Measurements from ENCODE around the gene WNT7A.

WNT7A gene

DNA sequence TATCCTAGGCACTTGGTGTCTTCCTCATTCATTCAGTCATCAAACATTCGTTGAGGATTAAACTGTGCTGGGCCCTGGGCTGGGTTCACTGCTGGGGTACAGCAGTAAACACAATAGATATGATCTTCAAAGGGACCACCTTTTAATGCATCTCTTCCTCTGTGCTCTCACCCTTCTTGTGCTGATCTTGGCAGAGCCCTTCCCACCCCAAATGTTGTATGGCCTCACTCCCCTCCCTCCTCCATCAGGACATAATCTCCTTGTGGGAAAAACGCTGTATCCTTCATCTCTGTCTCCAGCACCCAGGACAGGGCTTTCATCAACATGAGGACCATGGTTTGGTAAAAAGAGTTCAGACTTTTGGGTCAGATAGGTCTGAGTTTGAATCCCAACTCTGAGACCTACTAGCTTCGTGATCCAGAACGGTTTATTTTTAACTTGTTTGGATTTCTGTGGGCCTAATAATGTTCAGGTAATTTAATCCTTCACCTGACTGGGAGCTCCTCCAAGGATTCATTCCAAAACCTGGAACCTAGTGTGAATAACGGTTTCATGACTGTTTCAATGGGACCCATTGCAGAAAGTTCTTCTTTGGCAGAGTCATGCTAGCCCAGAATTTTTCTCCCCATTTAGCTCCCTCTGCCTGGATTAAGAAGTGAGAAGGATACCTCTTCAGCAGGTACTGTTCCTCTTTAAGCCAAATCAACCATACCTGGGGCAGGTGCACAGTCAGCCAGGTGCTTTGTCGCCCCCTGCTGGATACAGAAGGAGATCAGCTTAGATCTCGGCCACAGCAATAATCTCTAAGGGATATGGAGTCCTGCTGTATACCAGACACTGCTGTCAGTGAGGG lies 5.2 kb upstream of the WNT7A start:
- no peak for DNase-seq

- no peak for DNase-seq
Measured at GRCh38 chr3:13883681-13884080, 3.8 kb upstream of the WNT7A start.

GRCh38 chr3:13882876-13883275 lies 3.0 kb upstream of the WNT7A start:
- DNase-seq = no peak

DNA sequence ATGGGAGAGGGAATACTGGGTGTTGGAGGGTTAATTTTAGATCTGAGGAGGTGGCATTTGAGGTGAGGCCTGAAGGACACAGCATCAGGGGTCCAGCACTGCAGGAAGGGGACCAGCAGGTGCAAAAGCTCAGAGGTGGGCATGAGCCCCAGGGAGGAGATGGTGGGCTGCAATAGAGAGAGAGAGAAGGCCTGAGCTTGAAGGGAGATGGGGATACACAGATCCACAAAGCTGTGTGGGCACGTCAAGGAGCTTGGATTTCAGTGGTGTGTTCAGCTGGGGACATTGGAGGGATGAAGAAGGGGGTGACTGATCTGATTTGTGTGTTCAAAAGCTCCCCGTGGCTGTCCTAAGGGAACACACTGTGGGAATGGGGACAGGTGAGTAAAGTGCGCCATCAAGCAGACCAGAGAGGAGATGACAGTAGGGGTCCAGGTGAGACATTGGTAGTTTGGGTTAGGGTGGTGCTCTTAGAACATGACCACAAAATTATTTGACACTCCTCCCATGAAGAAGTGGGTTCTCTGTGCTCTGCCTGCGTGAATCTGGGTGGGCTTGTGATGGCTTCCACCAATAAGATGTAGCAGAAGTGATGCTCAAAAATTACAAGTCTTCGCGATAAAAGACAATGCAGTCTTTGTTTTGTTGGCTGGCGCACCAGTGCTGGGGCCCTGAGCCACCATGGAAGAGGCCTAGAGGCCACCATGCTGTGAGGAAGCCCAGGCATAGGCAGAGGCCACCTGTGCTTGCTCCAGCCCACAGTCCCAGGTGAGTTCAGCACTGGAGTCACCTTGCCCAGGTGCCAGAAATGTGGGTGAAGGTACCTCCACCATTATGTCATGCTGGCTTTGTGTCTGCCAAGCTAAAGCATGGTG lies 1.9 kb upstream of the WNT7A start:
- no peak for DNase-seq

DNA sequence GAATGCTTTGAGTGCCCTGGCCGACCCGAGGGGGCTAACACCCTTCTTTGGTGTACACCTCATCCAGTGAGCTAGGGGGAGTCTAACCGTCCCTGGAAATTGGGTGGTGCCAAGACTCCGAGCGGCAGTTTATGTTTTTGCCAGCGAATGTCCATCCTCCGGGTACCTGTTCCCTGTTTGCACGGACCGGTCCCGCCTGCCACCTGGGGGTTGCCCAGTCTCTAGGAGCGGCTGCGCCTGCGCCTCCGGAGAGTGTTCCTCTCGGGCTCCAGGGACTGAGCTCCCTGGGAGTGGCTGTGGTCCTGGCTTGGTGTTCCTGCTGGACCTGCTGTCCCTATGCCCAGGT lies 913 bp upstream of the WNT7A start:
- DNase-seq = no peak

GRCh38 chr3:13879102-13879945 lies 547 bp downstream of the WNT7A start:
- no peak for DNase-seq

- no peak for DNase-seq
Measured at GRCh38 chr3:13878281-13879101, 1.4 kb downstream of the WNT7A start.

GRCh38 chr3:13877911-13878280 lies 2.0 kb downstream of the WNT7A start:
- no peak for DNase-seq

GRCh38 chr3:13876451-13877100 lies 3.3 kb downstream of the WNT7A start:
- no peak for DNase-seq

GRCh38 chr3:13874891-13875290 lies 5.0 kb downstream of the WNT7A start:
- no peak for DNase-seq

DNA sequence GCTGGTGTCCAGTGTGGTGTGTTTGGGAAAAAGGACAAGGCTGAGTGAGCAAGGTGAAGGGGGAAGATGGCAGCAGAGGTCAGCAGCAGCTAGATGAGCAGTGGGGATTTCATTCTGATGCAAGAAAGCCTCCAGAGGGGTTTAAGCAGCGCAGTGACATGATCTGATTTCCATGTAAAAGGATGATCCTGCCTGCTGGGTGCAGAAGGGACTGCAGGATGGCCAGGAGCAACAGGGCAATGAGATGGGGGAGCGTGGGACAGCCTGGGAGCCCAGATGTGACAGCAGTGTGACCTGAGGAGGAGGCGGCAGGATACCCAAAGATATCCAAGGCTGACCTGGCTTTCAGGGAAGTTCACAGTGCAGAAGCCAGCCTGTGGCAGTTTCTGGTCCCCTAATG lies 6.1 kb downstream of the WNT7A start:
- no peak for DNase-seq

GRCh38 chr3:13872451-13872850 lies 7.4 kb downstream of the WNT7A start:
- no peak for DNase-seq

DNA sequence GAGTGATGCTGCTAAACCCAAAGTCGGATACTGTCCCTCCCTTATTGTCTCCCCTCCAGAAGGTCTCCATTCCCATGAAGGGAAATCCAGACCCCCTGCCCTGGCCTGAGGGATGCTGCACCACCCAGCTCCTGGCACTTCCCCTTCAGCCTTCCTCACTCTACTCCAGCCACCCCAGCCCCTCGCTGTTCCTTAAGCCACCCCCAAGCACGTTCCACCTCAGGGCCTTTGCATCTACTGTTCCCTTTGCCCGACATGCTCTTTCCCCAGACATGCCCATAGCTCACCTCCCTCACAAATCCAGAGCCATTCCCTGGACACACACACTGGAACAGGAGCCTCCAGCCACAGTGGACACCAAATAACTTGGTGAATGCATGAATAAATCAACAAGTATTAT lies 8.1 kb downstream of the WNT7A start:
- DNase-seq = no peak

DNA sequence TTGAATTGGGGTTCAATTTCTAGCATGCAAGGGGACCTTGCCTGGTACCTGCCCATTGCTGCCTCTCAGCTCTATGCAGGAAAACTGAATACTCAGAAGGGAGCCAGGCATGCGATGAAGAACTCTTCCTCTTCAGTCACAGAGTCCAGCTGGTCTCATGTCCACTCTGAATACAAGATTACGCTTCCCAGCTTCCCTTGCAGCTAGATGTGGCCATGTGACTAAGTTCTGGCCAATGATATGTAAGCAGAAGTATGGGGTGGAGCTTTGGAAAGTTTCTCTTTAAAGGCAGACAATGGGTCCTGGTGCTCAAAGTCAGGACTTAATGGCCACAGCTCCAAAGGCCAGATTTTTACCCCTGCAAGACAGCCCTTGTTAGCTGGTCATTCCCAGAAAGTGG lies 9.0 kb downstream of the WNT7A start:
- no peak for DNase-seq

- DNase-seq = no peak
Measured at GRCh38 chr3:13869761-13870343, 10.0 kb downstream of the WNT7A start.

DNA sequence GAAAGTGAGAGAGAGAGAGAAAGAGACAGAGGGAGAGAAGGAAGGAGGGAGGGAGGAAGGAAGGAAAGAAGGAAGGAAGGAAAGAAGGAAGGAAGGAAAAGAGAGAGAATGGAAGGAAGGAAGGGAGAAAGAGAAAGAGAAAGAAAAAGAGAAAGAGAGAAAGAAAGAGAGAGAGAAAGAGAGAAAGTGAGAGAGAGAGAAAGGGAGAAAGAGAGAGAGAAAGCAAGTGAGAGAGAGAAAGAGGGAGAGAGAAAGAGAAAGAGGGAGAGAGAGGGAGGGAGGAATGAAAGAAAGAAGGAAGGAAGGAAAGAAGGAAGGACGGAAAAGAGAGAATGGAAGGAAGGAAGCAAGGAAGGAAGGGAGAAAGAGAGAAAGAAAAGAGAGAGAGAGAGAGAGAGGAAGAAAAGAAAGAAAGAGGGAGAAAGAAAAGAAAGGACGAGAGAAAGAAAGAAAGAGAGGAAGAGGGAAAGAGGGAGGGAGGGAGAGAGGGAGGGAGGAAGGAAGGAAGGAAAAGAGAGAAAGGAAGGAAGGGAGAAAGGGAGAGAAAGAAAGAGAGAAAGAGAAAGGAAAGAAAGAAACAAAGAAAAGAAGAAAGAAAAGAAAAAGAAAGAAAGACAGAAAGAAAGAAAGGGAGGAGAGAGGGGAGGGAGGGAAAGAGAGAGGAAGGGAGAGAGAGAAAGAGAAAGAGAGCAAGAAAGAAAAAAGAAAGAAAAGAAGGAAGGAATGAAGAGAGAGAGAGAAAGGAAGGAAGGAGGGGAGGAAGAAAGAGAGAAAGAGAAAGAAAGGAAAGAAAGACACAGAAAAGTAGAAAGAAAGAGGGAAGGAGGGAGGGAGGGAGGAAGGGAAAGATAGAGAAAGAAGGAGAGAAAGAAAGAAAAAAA lies 10.8 kb downstream of the WNT7A start:
- no peak for DNase-seq

- DNase-seq = no peak
Measured at GRCh38 chr3:13867732-13868131, 12.1 kb downstream of the WNT7A start.

GRCh38 chr3:13866041-13866965 lies 13.6 kb downstream of the WNT7A start:
- no peak for DNase-seq

DNA sequence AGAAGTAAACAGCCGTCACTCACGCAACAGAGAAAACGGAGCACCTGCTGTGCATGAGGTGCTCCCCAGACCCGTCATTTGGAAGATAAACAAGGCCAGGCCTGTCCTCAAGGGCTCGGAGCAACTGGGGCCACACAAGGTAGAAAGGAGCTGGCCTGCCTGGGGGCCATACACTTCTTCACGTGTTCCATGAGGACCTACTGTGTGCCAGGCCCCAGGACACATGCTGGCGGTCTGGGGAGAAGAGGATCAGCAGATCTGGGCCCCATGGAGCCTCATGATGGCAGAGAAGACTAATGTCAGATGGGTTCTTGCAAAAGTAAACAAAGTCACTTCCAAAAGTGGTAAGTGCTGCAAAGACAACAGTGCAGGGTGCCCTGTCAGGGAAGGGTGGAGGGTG lies 14.3 kb downstream of the WNT7A start:
- DNase-seq = no peak

All from SHP77 treated with DMSO at 0.1 percent for 48 hours (cell line).